Stimulated activated CD8-positive, alpha-beta memory T cell treated with anti-CD3 and anti-CD28 coated beads, Interleukin-12 subunit alpha, Interleukin-12 subunit beta, amount 100 ng/mL, for 24 hours (primary cell): Measurements from ENCODE around the gene THADA.
"Not testable (repeated sequence)": the region's sequence is repeated elsewhere in the genome, so short reads cannot be mapped to it uniquely, and the experiment has no call there.

Source experiments
- DNase-seq: peaks from one replicate; pipeline ENCODE4 v3.0.0-alpha.2; 2020; ENCODE audit errors: extremely low read depth

The THADA gene

GRCh38 chr2:43302182-43302960, 293.5 kb downstream of the THADA start:
- no peak for DNase-seq

- no peak for DNase-seq
These were observed 294.9 kb downstream of the THADA start for GRCh38 chr2:43300781-43301583.

- no peak for DNase-seq
These were observed 295.6 kb downstream of the THADA start for GRCh38 chr2:43300222-43300621.

- DNase-seq = no peak
These were observed 297.3 kb downstream of the THADA start for GRCh38 chr2:43298500-43298899.

GRCh38 chr2:43297740-43298139, 298.1 kb downstream of the THADA start:
- DNase-seq = not testable (repeated sequence)

- DNase-seq = no peak
These were observed 300.8 kb downstream of the THADA start for GRCh38 chr2:43294973-43295603.

GRCh38 chr2:43293744-43294695, 301.8 kb downstream of the THADA start:
- DNase-seq = peak; percentile 9

GRCh38 chr2:43292851-43293743, 302.7 kb downstream of the THADA start:
- no peak for DNase-seq

- no peak for DNase-seq
These were observed 303.5 kb downstream of the THADA start for GRCh38 chr2:43292297-43292696.

GRCh38 chr2:43289331-43289730, 306.5 kb downstream of the THADA start:
- DNase-seq = no peak

- no peak for DNase-seq
These were observed 307.2 kb downstream of the THADA start for GRCh38 chr2:43288417-43289305.

- DNase-seq = no peak
These were observed 309.9 kb downstream of the THADA start for GRCh38 chr2:43285987-43286386.

- DNase-seq = no peak
These were observed 310.9 kb downstream of the THADA start for GRCh38 chr2:43284967-43285366.

GRCh38 chr2:43284347-43284746, 311.5 kb downstream of the THADA start:
- DNase-seq = not testable (repeated sequence)

- no peak for DNase-seq
These were observed 314.8 kb downstream of the THADA start for GRCh38 chr2:43280994-43281393.

- no peak for DNase-seq
These were observed 316.5 kb downstream of the THADA start for GRCh38 chr2:43279317-43279840.

GRCh38 chr2:43278564-43279220, 317.1 kb downstream of the THADA start:
- no peak for DNase-seq

- DNase-seq = no peak
These were observed 318.9 kb downstream of the THADA start for GRCh38 chr2:43276962-43277391.
